ENCODE data around the gene FGD5.

DNA sequence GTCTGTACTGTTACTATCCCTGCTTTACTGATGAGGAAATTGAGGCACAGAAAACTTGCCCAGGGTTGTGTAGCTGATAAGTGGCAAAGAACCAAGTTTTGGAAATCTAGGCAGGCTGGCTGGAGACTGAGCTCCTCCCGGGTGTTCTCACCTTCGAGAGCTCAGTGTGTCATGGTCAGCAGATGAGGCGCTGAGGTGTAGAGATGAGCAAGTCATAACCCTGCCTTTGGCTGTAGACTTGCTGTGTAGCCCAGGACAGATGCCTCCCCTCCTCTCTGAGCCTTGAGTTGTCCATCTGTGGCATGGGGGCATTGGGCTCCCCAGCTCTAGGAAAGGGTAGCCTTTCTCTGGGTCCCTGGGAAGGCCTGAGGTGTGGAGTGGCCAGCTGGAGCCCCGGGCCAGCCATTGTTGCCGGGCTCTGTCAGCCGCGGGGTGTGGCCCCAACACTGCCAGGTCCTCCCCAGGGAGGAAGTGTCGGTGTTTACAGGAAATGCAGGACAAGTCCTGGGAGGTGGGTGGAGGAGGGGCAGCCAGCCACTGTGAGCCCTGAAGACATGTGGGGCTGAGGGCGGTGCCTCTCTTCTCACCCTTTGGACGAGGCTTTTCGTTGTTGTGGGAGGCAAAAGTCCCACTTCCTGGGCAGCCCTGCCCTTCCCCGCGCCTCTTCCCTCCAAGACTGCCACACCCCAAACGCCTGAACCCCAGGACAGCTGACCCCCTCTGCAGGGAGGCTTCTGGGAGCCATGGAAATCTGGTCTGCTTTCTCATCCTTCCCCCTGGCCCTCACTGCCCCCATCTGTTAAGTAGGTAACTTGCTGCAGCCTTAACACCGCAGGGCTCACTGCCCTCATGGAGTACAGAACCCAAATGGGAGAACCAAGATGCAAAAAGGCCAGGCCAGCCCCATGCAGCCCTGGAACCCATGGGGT lies 29.1 kb downstream of the FGD5 start:
- TF ChIP-seq, protein P1, sequence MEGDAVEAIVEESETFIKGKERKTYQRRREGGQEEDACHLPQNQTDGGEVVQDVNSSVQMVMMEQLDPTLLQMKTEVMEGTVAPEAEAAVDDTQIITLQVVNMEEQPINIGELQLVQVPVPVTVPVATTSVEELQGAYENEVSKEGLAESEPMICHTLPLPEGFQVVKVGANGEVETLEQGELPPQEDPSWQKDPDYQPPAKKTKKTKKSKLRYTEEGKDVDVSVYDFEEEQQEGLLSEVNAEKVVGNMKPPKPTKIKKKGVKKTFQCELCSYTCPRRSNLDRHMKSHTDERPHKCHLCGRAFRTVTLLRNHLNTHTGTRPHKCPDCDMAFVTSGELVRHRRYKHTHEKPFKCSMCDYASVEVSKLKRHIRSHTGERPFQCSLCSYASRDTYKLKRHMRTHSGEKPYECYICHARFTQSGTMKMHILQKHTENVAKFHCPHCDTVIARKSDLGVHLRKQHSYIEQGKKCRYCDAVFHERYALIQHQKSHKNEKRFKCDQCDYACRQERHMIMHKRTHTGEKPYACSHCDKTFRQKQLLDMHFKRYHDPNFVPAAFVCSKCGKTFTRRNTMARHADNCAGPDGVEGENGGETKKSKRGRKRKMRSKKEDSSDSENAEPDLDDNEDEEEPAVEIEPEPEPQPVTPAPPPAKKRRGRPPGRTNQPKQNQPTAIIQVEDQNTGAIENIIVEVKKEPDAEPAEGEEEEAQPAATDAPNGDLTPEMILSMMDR (IDR thresholded peaks at IDR 0.05) = no peak
- TF ChIP-seq POLR2A (IDR thresholded peaks at IDR 0.05) = no peak
